Measurements from ENCODE around the gene INTS11.

- TF ChIP-seq CTCF (optimal IDR thresholded peaks at IDR 0.05 in 1 of 3, IDR thresholded peaks at IDR 0.05 in 1 of 3, conservative IDR thresholded peaks at IDR 0.05 in 1 of 3; ENCODE audit: extremely low read depth in 1 of 3, insufficient read depth in 2 of 3, low read length in 3 of 3): peak in 2 of 3 experiments; percentile 39 to 54
- TF ChIP-seq EZH2 (IDR thresholded peaks at IDR 0.05; ENCODE audit: low read length): no peak
Measured at GRCh38 chr1:1302006-1302430, 22.4 kb downstream of the INTS11 start.
